HEK293 (cell line): ENCODE data around the gene AFF1.

ENCODE experiments used
- CTCF ChIA-PET: fragments of 350-600 bp; formaldehyde crosslinking; extraction: SDS; loops from one replicate; lab custom pipeline; 2021; ENCODE audit warnings: antibody characterized with exemption; lab: Yijun Ruan, JAX
- POLR2A ChIA-PET: fragments of 300-600 bp; formaldehyde crosslinking; extraction: SDS; loops from one replicate; lab custom pipeline; 2020; ENCODE audit warnings: antibody characterized with exemption, inconsistent platforms; lab: Yijun Ruan, JAX
- H3K27ac ChIP-seq: fragments of 200-500 bp; sonication (Bioruptor generic); 2 replicates; pipeline ENCODE4 v1.5.1; 2014; ENCODE audit warnings: low read depth, low read length, control low read depth, inconsistent platforms; ENCODE audit errors: extremely low read depth
- H3K36me3 ChIP-seq, 2 experiments: fragments of 200-500 bp in 1 of 2; sonication (Bioruptor generic) in 1 of 2; 1 replicate in 1 of 2; 2 replicates in 1 of 2; pipeline ENCODE4 v1.5.1; 2014 to 2017; ENCODE audit warnings: inconsistent platforms in 2 of 2, low read length in 2 of 2; ENCODE audit not compliant: control insufficient read depth in 2 of 2, insufficient read depth in 1 of 2
- H3K4me1 ChIP-seq: fragments of 200-500 bp; sonication (Bioruptor generic); 2 replicates; pipeline ENCODE4 v1.5.1; 2014; ENCODE audit warnings: mild to moderate bottlenecking, low read length, inconsistent platforms; ENCODE audit not compliant: control insufficient read depth, insufficient read depth
- H3K4me3 ChIP-seq: 2 replicates; pipeline ENCODE4 v1.5.1; 2011; ENCODE audit warnings: low read depth, mild to moderate bottlenecking, control low read depth, low read length, moderate library complexity
- H3K9me3 ChIP-seq: fragments of 200-500 bp; sonication (Bioruptor generic); 2 replicates; pipeline ENCODE4 v1.5.1; 2014; ENCODE audit warnings: low read depth, low read length, inconsistent platforms; ENCODE audit not compliant: control insufficient read depth, insufficient read depth
- PRDM6 ChIP-seq: fragments of 450-650 bp; formaldehyde crosslinking; IDR thresholded peaks from 2 replicates; pipeline ENCODE4 v1.5.1; 2017; ENCODE audit warnings: missing biosample characterization, missing genetic modification characterization
- SCRT1 ChIP-seq: fragments of 450-650 bp; formaldehyde crosslinking; IDR thresholded peaks from 2 replicates; pipeline ENCODE4 v1.5.1; 2016; ENCODE audit warnings: missing biosample characterization, missing genetic modification characterization, borderline replicate concordance
- ZNF133 ChIP-seq: fragments of 450-650 bp; formaldehyde crosslinking; IDR thresholded peaks from 2 replicates; pipeline ENCODE4 v1.5.1; 2016; ENCODE audit warnings: missing biosample characterization, missing genetic modification characterization
- ZNF175 ChIP-seq: fragments of 450-650 bp; formaldehyde crosslinking; IDR thresholded peaks from 2 replicates; pipeline ENCODE4 v1.5.1; 2016; ENCODE audit warnings: missing biosample characterization, missing genetic modification characterization
- ZNF211 ChIP-seq: fragments of 450-650 bp; formaldehyde crosslinking; IDR thresholded peaks from 2 replicates; pipeline ENCODE4 v1.5.1; 2016; ENCODE audit warnings: low read depth, missing biosample characterization, missing genetic modification characterization
- ZNF280D ChIP-seq: fragments of 450-650 bp; formaldehyde crosslinking; IDR thresholded peaks from 2 replicates; pipeline ENCODE4 v1.5.1; 2016; ENCODE audit warnings: missing biosample characterization, missing genetic modification characterization
- ZNF292 ChIP-seq: fragments of 450-650 bp; formaldehyde crosslinking; IDR thresholded peaks from 2 replicates; pipeline ENCODE4 v1.5.1; 2016; ENCODE audit warnings: low read depth, missing biosample characterization, missing genetic modification characterization, borderline replicate concordance
- ZNF324 ChIP-seq: fragments of 450-650 bp; formaldehyde crosslinking; IDR thresholded peaks from 2 replicates; pipeline ENCODE4 v1.5.1; 2016; ENCODE audit warnings: missing biosample characterization, missing genetic modification characterization
- ZNF341 ChIP-seq: fragments of 450-650 bp; formaldehyde crosslinking; IDR thresholded peaks from 2 replicates; pipeline ENCODE4; 2016; ENCODE audit warnings: low read depth, missing biosample characterization, missing genetic modification characterization
- ZNF48 ChIP-seq: fragments of 450-650 bp; formaldehyde crosslinking; IDR thresholded peaks from 2 replicates; pipeline ENCODE4 v1.5.1; 2016; ENCODE audit warnings: missing biosample characterization, missing genetic modification characterization
- ZNF560 ChIP-seq: fragments of 450-650 bp; formaldehyde crosslinking; IDR thresholded peaks from 2 replicates; pipeline ENCODE4 v1.5.1; 2017; ENCODE audit warnings: missing biosample characterization, missing genetic modification characterization, borderline replicate concordance
- TF ChIP-seq, protein P1 (sequence below): fragments of 450-650 bp; formaldehyde crosslinking; IDR thresholded peaks from 2 replicates; pipeline ENCODE4 v1.5.1; 2016; ENCODE audit warnings: missing biosample characterization, missing genetic modification characterization
- TF ChIP-seq, protein P2 (sequence below): fragments of 450-650 bp; formaldehyde crosslinking; IDR thresholded peaks from 2 replicates; pipeline ENCODE4 v1.5.1; 2016; ENCODE audit warnings: missing biosample characterization, missing genetic modification characterization

Gene AFF1

DNA sequence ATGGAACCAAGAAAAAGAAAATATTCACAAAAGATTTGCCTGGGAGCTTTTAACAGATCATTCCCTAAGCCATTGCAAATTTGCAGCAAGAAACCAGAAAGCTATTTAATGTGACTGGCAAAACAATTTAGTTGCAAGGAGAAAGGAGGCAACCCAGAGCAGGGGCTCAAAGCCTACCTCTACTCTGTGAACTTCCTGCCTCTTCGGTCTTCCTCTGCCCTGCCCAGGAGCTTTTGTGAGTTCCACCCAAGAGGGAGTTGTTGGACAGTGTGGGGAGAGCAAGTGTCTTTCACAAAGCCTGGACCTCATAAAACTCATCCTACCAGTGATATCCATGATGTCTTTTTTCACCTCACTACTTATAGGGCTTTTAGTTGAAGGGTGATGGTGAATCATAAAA, 107.4 kb downstream of the AFF1 start (continued):
- TF ChIP-seq, protein P1, sequence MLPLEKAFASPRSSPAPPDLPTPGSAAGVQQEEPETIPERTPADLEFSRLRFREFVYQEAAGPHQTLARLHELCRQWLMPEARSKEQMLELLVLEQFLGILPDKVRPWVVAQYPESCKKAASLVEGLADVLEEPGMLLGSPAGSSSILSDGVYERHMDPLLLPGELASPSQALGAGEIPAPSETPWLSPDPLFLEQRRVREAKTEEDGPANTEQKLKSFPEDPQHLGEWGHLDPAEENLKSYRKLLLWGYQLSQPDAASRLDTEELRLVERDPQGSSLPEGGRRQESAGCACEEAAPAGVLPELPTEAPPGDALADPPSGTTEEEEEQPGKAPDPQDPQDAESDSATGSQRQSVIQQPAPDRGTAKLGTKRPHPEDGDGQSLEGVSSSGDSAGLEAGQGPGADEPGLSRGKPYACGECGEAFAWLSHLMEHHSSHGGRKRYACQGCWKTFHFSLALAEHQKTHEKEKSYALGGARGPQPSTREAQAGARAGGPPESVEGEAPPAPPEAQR = no peak
- TF ChIP-seq ZNF211 (tag by site-specific recombination) (no peak), ZNF324 (no peak), ZNF341 (no peak), ZNF133 (tag by site-specific recombination) (no peak), ZNF280D (tag by site-specific recombination) (no peak), SCRT1 (tag by site-specific recombination) (no peak), ZNF292 (tag by site-specific recombination) (no peak), ZNF560 (no peak), ZNF175 (tag by site-specific recombination) (no peak)

GRCh38 chr4:87042986-87043820, 108.4 kb downstream of the AFF1 start:
- CTCF ChIA-PET = no interaction called here
- H3K4me3 ChIP-seq = no peak overlapping the region

More at GRCh38 chr4:87042986-87043820, 108.4 kb downstream of the AFF1 start:
- no peak overlapping the region for H3K27ac ChIP-seq
- H3K36me3 ChIP-seq = peaks cover 0 to 11% of the 10 kb centered on the region in 2 experiments; a peak in 1 of 3 replicates
- no peaks in the 10 kb centered on the region for H3K9me3 ChIP-seq
- H3K4me1 ChIP-seq = peaks cover 2% of the 10 kb centered on the region
- POLR2A ChIA-PET = interaction anchor here (0.8 kb wide), 1 partner anchor 108 kb away, joined by 3 read pairs; the partner anchor contains the start of gene AFF1
- no peak for TF ChIP-seq ZNF48 (tag by site-specific recombination)
- TF ChIP-seq, protein P2, sequence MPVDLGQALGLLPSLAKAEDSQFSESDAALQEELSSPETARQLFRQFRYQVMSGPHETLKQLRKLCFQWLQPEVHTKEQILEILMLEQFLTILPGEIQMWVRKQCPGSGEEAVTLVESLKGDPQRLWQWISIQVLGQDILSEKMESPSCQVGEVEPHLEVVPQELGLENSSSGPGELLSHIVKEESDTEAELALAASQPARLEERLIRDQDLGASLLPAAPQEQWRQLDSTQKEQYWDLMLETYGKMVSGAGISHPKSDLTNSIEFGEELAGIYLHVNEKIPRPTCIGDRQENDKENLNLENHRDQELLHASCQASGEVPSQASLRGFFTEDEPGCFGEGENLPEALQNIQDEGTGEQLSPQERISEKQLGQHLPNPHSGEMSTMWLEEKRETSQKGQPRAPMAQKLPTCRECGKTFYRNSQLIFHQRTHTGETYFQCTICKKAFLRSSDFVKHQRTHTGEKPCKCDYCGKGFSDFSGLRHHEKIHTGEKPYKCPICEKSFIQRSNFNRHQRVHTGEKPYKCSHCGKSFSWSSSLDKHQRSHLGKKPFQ (tag by site-specific recombination) = 0 out of 2 replicates have a peak, but pooled peaks have one; percentile 12
- TF ChIP-seq PRDM6 (tag by site-specific recombination) = 0 out of 2 replicates have a peak, but pooled peaks have one; percentile 23
- TF ChIP-seq, all 188 proteins: peak for 2
